H9 (cell line): ENCODE data around the gene VAV2. TPM values are rescaled to one million over a fixed set of nuclear protein-coding genes. Genes with fewer than 3 reads are reported as not detected.

Source experiments
- DNase-seq: peaks from one replicate; pipeline ENCODE4 v3.0.0-alpha.2; 2017
- H2AFZ ChIP-seq: one replicate; pipeline ENCODE4 v1.6.1; 2013; ENCODE audit warnings: mild to moderate bottlenecking, low read length, control low read depth, moderate library complexity
- H2AK5ac ChIP-seq: 2 replicates; pipeline ENCODE4 v1.6.1; 2013; ENCODE audit warnings: low read length, control low read depth, mixed read lengths; ENCODE audit not compliant: insufficient read length
- H2BK120ac ChIP-seq: one replicate; pipeline ENCODE4 v1.6.1; 2013; ENCODE audit warnings: low read depth, mild to moderate bottlenecking, low read length, control low read depth, inconsistent platforms; ENCODE audit not compliant: poor library complexity, severe bottlenecking
- H2BK12ac ChIP-seq: 2 replicates; pipeline ENCODE4 v1.6.1; 2013; ENCODE audit warnings: low read length, control low read depth, mixed read lengths, low read depth; ENCODE audit not compliant: insufficient read length
- H2BK15ac ChIP-seq: 2 replicates; pipeline ENCODE4 v1.6.1; 2013; ENCODE audit warnings: low read depth, low read length, control low read depth
- H2BK20ac ChIP-seq: one replicate; pipeline ENCODE4 v1.6.1; 2013; ENCODE audit warnings: low read depth, mild to moderate bottlenecking, low read length, control low read depth, inconsistent platforms; ENCODE audit not compliant: poor library complexity, severe bottlenecking
- H2BK5ac ChIP-seq: 2 replicates; pipeline ENCODE4 v1.6.1; 2013; ENCODE audit warnings: low read length, control low read depth, mixed read lengths; ENCODE audit not compliant: insufficient read length
- H3K14ac ChIP-seq: 2 replicates; pipeline ENCODE4 v1.6.1; 2013; ENCODE audit warnings: low read length, control low read depth; ENCODE audit not compliant: insufficient read depth
- H3K18ac ChIP-seq: 2 replicates; pipeline ENCODE4 v1.6.1; 2013; ENCODE audit warnings: low read depth, mild to moderate bottlenecking, mixed read lengths, low read length, control low read depth; ENCODE audit not compliant: insufficient read length
- H3K23ac ChIP-seq: 2 replicates; pipeline ENCODE4 v1.6.1; 2013; ENCODE audit warnings: low read length, control low read depth, mixed read lengths, low read depth; ENCODE audit not compliant: insufficient read length
- H3K23me2 ChIP-seq: 2 replicates; pipeline ENCODE4 v1.6.1; 2013; ENCODE audit warnings: low read depth, mild to moderate bottlenecking, mixed read lengths, low read length, control low read depth; ENCODE audit not compliant: insufficient read length, poor library complexity, severe bottlenecking
- H3K27ac ChIP-seq: 2 replicates; pipeline ENCODE4 v1.5.1; 2013; ENCODE audit warnings: low read length, control low read depth, mixed read lengths, low read depth; ENCODE audit not compliant: insufficient read length
- H3K27me3 ChIP-seq: 2 replicates; pipeline ENCODE4 v1.6.1; 2013; ENCODE audit warnings: low read length, control low read depth, inconsistent platforms; ENCODE audit not compliant: insufficient read depth
- H3K4ac ChIP-seq: 2 replicates; pipeline ENCODE4 v1.6.1; 2013; ENCODE audit warnings: low read depth, mild to moderate bottlenecking, control low read depth, inconsistent platforms, low read length, moderate library complexity
- H3K4me1 ChIP-seq: 2 replicates; pipeline ENCODE4 v1.6.1; 2013; ENCODE audit warnings: low read length, control low read depth, inconsistent platforms; ENCODE audit not compliant: insufficient read depth
- H3K4me2 ChIP-seq: 2 replicates; pipeline ENCODE4 v1.6.1; 2013; ENCODE audit warnings: low read length, control low read depth, mixed read lengths; ENCODE audit not compliant: insufficient read length, insufficient read depth
- H3K56ac ChIP-seq: 2 replicates; pipeline ENCODE4 v1.6.1; 2013; ENCODE audit warnings: low read depth, mild to moderate bottlenecking, mixed read lengths, low read length, control low read depth; ENCODE audit not compliant: insufficient read length
- H3K79me1 ChIP-seq: 2 replicates; pipeline ENCODE4 v1.6.1; 2013; ENCODE audit warnings: low read depth, mild to moderate bottlenecking, moderate library complexity, low read length, control low read depth, inconsistent platforms; ENCODE audit not compliant: insufficient read depth, poor library complexity, severe bottlenecking
- H3K79me2 ChIP-seq: 2 replicates; pipeline ENCODE4 v1.6.1; 2013; ENCODE audit warnings: low read length, control low read depth, inconsistent platforms; ENCODE audit not compliant: insufficient read depth
- H3K9ac ChIP-seq: 2 replicates; pipeline ENCODE4 v1.6.1; 2013; ENCODE audit warnings: low read length, control low read depth, mixed read lengths; ENCODE audit not compliant: insufficient read length; ENCODE audit errors: extremely low read depth
- H3K9me3 ChIP-seq: one replicate; pipeline ENCODE4 v1.6.1; 2013; ENCODE audit warnings: low read depth, low read length, inconsistent platforms; ENCODE audit not compliant: control insufficient read depth
- H3T11ph ChIP-seq: one replicate; pipeline ENCODE4 v1.6.1; 2013; ENCODE audit warnings: mild to moderate bottlenecking, low read length, control low read depth, inconsistent platforms
- H4K20me1 ChIP-seq: one replicate; pipeline ENCODE4 v1.6.1; 2013; ENCODE audit not compliant: control insufficient read depth, insufficient read length, insufficient read depth
- H4K5ac ChIP-seq: 2 replicates; pipeline ENCODE4 v1.6.1; 2013; ENCODE audit warnings: low read depth, mild to moderate bottlenecking, mixed read lengths, low read length, control low read depth; ENCODE audit not compliant: insufficient read length
- H4K8ac ChIP-seq: replicated peaks from 2 replicates; pipeline ENCODE4 v1.6.1; 2013; ENCODE audit warnings: low read length, control low read depth, mixed read lengths, low read depth; ENCODE audit not compliant: insufficient read length
- H4K91ac ChIP-seq: 2 replicates; pipeline ENCODE4 v1.6.1; 2013; ENCODE audit warnings: low read depth, mild to moderate bottlenecking, moderate library complexity, mixed read lengths, low read length, control low read depth; ENCODE audit not compliant: insufficient read length
- H3K27ac Mint-ChIP-seq, 3 experiments: 2 replicates in 2 of 3; 3 replicates in 1 of 3; pipeline ENCODE4 v1.8.0; 2020 to 2021; ENCODE audit warnings: mixed read lengths in 3 of 3, mild to moderate bottlenecking in 1 of 3, moderate library complexity in 1 of 3
- H3K27me3 Mint-ChIP-seq: 2 replicates; pipeline ENCODE4 v1.8.0; 2021; ENCODE audit warnings: low read depth, mild to moderate bottlenecking, moderate library complexity, mixed read lengths
- H3K36me3 Mint-ChIP-seq, 3 experiments: 2 replicates in 2 of 3; 3 replicates in 1 of 3; pipeline ENCODE4 v1.8.0; 2020 to 2021; ENCODE audit warnings: low read depth in 3 of 3, mixed read lengths in 3 of 3; ENCODE audit not compliant: insufficient read depth in 1 of 3
- H3K4me1 Mint-ChIP-seq, 2 experiments: 2 replicates each; pipeline ENCODE4 v1.8.0; 2020; ENCODE audit warnings: mixed read lengths in 2 of 2
- H3K4me3 Mint-ChIP-seq, 2 experiments: 2 replicates in 1 of 2; 3 replicates in 1 of 2; pipeline ENCODE4 v1.8.0; 2020 to 2021; ENCODE audit warnings: mild to moderate bottlenecking in 2 of 2, mixed read lengths in 2 of 2, moderate library complexity in 1 of 2
- H3K9me3 Mint-ChIP-seq, 2 experiments: 2 replicates in 1 of 2; 3 replicates in 1 of 2; pipeline ENCODE4 v1.8.0; 2020; ENCODE audit warnings: mild to moderate bottlenecking in 2 of 2, mixed read lengths in 2 of 2, moderate library complexity in 1 of 2
- WGBS: extraction: QIAGEN DNeasy Blood & Tissue Kit; methylation state at CpG from one replicate; pipeline ENCODE4 v1.1.7; 2013; ENCODE audit warnings: missing lambda C conversion rate, low lambda C conversion rate, mixed read lengths; ENCODE audit not compliant: insufficient read length; ENCODE audit errors: extremely low coverage; 5-methylcytosine and 5-hydroxymethylcytosine counted together
- total RNA-seq: library from RNA; stranded (reverse); gene quantifications from 2 replicates; pipeline ENCODE4 v1.2.1, GENCODE V29; 2021
- TF ChIP-seq, protein P1 (sequence below): fragments of 200-600 bp; sonication (generic); conservative IDR thresholded peaks from 3 replicates; pipeline ENCODE4 v1.8.0; 2021; ENCODE audit warnings: antibody characterized with exemption, mild to moderate bottlenecking

Gene VAV2
- total RNA-seq, 1 experiment from 2014 or later = 58.7 TPM

DNA sequence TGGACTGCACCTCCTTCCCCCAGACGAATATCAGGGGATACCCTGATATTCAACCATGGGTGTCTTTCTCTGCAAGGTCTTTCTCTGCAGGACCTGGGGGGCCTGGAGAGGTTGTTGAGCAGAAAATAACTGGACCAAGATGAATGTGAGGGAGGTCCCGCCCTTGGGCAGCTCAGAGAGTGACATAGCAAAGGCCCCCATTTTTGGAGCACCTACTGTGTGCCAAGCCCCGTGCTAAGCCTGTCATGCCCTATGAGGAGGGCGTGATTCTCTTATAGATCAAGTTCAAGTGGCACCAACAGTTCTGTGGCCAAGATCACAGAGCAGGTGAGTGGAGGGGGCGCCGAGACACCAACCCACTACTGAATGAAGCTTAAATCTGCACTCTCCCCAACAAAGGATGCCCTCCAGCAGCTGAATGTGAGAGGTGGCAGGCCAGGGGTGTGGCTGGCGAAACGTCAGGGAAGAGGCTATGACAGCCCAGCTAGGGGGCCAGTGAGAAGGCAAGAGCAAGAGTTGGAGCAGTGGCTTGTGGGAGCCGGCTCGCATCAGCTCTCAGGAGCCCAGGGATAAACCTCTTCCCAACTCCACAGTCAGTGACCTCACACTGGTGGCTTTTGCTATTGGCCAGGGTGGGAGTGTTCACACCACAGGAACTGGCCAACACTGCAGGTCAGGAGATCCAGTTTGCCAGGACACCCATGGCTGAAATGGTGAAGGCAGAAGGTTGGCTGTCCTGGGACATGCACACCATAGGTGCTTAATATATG, 259.3 kb downstream of the VAV2 start:
- Histone ChIP-seq H4K20me1 (no peaks in the 10 kb centered on the region), H3K4me1 (peaks cover 3% of the 10 kb centered on the region; the same call in 1 of the 2 replicates), H4K91ac (no peak overlapping the region), H3K14ac (no peak overlapping the region), H3K9me3 (no peaks in the 10 kb centered on the region), H2BK12ac (no peak overlapping the region), H3K79me2 (no peaks in the 10 kb centered on the region), H3K23ac (no peak overlapping the region), H2BK120ac (no peak overlapping the region), H3K4ac (no peak overlapping the region), H2BK20ac (no peak overlapping the region), H3K27me3 (no peaks in the 10 kb centered on the region), H4K8ac (no peak overlapping the region), H2BK5ac (no peak overlapping the region), H3K9ac (no peak overlapping the region), H4K5ac (no peak overlapping the region), H3K23me2 (peaks cover 1% of the 10 kb centered on the region), H3K27ac (no peak overlapping the region), H3T11ph (no peak overlapping the region), H2AK5ac (no peak overlapping the region), H2AFZ (no peak overlapping the region), H3K56ac (no peak overlapping the region), H3K79me1 (no peaks in the 10 kb centered on the region), H3K4me2 (no peak overlapping the region), H3K18ac (no peak overlapping the region), H2BK15ac (no peak overlapping the region)
- Mint-ChIP-seq H3K36me3 (peaks cover 0 to 2% (median 0%) of the 10 kb centered on the region in 3 experiments; a peak in 1 of 7 replicates), H3K9me3 (no peaks in the 10 kb centered on the region; a peak in 1 of 5 replicates), H3K27ac (no peak overlapping the region), H3K4me1 (peaks cover 9 to 30% of the 10 kb centered on the region in 2 experiments), H3K27me3 (peaks cover 5% of the 10 kb centered on the region; the same call in 1 of the 2 replicates), H3K4me3 (no peak overlapping the region; a peak in 1 of 5 replicates)
- TF ChIP-seq, protein P1, sequence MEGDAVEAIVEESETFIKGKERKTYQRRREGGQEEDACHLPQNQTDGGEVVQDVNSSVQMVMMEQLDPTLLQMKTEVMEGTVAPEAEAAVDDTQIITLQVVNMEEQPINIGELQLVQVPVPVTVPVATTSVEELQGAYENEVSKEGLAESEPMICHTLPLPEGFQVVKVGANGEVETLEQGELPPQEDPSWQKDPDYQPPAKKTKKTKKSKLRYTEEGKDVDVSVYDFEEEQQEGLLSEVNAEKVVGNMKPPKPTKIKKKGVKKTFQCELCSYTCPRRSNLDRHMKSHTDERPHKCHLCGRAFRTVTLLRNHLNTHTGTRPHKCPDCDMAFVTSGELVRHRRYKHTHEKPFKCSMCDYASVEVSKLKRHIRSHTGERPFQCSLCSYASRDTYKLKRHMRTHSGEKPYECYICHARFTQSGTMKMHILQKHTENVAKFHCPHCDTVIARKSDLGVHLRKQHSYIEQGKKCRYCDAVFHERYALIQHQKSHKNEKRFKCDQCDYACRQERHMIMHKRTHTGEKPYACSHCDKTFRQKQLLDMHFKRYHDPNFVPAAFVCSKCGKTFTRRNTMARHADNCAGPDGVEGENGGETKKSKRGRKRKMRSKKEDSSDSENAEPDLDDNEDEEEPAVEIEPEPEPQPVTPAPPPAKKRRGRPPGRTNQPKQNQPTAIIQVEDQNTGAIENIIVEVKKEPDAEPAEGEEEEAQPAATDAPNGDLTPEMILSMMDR = no peak
- DNase-seq = no peak
- no CpG with 5 or more reads among the region's 10 CpGs for WGBS
